ENCODE measurements around the gene LFNG. TPM values are rescaled to one million over a fixed set of nuclear protein-coding genes. Genes with fewer than 3 reads are reported as not detected.

Gene LFNG
- total RNA-seq, 1 experiment from 2014 or later, result 20.0 TPM

- H3K27me3 ChIP-seq (ENCODE audit: control insufficient read depth, insufficient read depth, low read length), result no peaks in the 10 kb centered on the region
- H3K36me3 ChIP-seq (replicated peaks; ENCODE audit: control insufficient read depth, insufficient read depth, low read length), result no peaks in the 10 kb centered on the region
- DNase-seq, result no peak
- H3K4me3 ChIP-seq (ENCODE audit: insufficient read depth, low read depth, low read length), result no peak overlapping the region
Observed at GRCh38 chr7:2494191-2495130, 25.1 kb upstream of the LFNG start.

- H3K27me3 ChIP-seq (ENCODE audit: control insufficient read depth, insufficient read depth, low read length), result no peaks in the 10 kb centered on the region
- peak; percentile 93 for DNase-seq
- H3K4me3 ChIP-seq (ENCODE audit: insufficient read depth, low read depth, low read length), result no peak overlapping the region
- H3K36me3 ChIP-seq (replicated peaks; ENCODE audit: control insufficient read depth, insufficient read depth, low read length), result no peaks in the 10 kb centered on the region
Observed at GRCh38 chr7:2495418-2496299, 23.9 kb upstream of the LFNG start.

- DNase-seq, result no peak
- Histone ChIP-seq H3K36me3 (replicated peaks; ENCODE audit: control insufficient read depth, insufficient read depth, low read length) (no peaks in the 10 kb centered on the region), H3K27me3 (ENCODE audit: control insufficient read depth, insufficient read depth, low read length) (no peaks in the 10 kb centered on the region), H3K4me3 (ENCODE audit: insufficient read depth, low read depth, low read length) (no peak overlapping the region)
Observed at GRCh38 chr7:2496375-2496774, 23.2 kb upstream of the LFNG start.

- no peaks in the 10 kb centered on the region for H3K27me3 ChIP-seq (ENCODE audit: control insufficient read depth, insufficient read depth, low read length)
- DNase-seq, result no peak
- H3K4me3 ChIP-seq (ENCODE audit: insufficient read depth, low read depth, low read length), result no peak overlapping the region
- no peaks in the 10 kb centered on the region for H3K36me3 ChIP-seq (replicated peaks; ENCODE audit: control insufficient read depth, insufficient read depth, low read length)
Observed at GRCh38 chr7:2497065-2497464, 22.5 kb upstream of the LFNG start.

GRCh38 chr7:2497500-2498336 lies 21.9 kb upstream of the LFNG start:
- no peak overlapping the region for H3K4me3 ChIP-seq (ENCODE audit: insufficient read depth, low read depth, low read length)
- no peaks in the 10 kb centered on the region for H3K27me3 ChIP-seq (ENCODE audit: control insufficient read depth, insufficient read depth, low read length)
- peak; percentile 83 for DNase-seq

GRCh38 chr7:2498708-2499107 lies 20.9 kb upstream of the LFNG start:
- Histone ChIP-seq H3K36me3 (replicated peaks; ENCODE audit: control insufficient read depth, insufficient read depth, low read length) (no peaks in the 10 kb centered on the region), H3K4me3 (ENCODE audit: insufficient read depth, low read depth, low read length) (no peak overlapping the region), H3K27me3 (ENCODE audit: control insufficient read depth, insufficient read depth, low read length) (no peaks in the 10 kb centered on the region)
- DNase-seq, result no peak

More at GRCh38 chr7:2497500-2498336, 21.9 kb upstream of the LFNG start:
- H3K36me3 ChIP-seq (replicated peaks; ENCODE audit: control insufficient read depth, insufficient read depth, low read length), result no peaks in the 10 kb centered on the region

GRCh38 chr7:2499181-2499580 lies 20.4 kb upstream of the LFNG start:
- no peak for DNase-seq
- H3K36me3 ChIP-seq (replicated peaks; ENCODE audit: control insufficient read depth, insufficient read depth, low read length), result no peaks in the 10 kb centered on the region
- no peak overlapping the region for H3K4me3 ChIP-seq (ENCODE audit: insufficient read depth, low read depth, low read length)
- no peaks in the 10 kb centered on the region for H3K27me3 ChIP-seq (ENCODE audit: control insufficient read depth, insufficient read depth, low read length)

- Histone ChIP-seq H3K36me3 (replicated peaks; ENCODE audit: control insufficient read depth, insufficient read depth, low read length) (no peaks in the 10 kb centered on the region), H3K27me3 (ENCODE audit: control insufficient read depth, insufficient read depth, low read length) (no peaks in the 10 kb centered on the region), H3K4me3 (ENCODE audit: insufficient read depth, low read depth, low read length) (no peak overlapping the region)
- peak; percentile 95 for DNase-seq
Observed at GRCh38 chr7:2499719-2500430, 19.7 kb upstream of the LFNG start.

GRCh38 chr7:2500701-2501100 lies 18.9 kb upstream of the LFNG start:
- Histone ChIP-seq H3K4me3 (ENCODE audit: insufficient read depth, low read depth, low read length) (no peak overlapping the region), H3K27me3 (ENCODE audit: control insufficient read depth, insufficient read depth, low read length) (no peaks in the 10 kb centered on the region), H3K36me3 (replicated peaks; ENCODE audit: control insufficient read depth, insufficient read depth, low read length) (no peaks in the 10 kb centered on the region)
- no peak for DNase-seq

- no peaks in the 10 kb centered on the region for H3K36me3 ChIP-seq (replicated peaks; ENCODE audit: control insufficient read depth, insufficient read depth, low read length)
- H3K27me3 ChIP-seq (ENCODE audit: control insufficient read depth, insufficient read depth, low read length), result no peaks in the 10 kb centered on the region
- H3K4me3 ChIP-seq (ENCODE audit: insufficient read depth, low read depth, low read length), result no peak overlapping the region
- no peak for DNase-seq
Observed at GRCh38 chr7:2501947-2502646, 17.5 kb upstream of the LFNG start.

GRCh38 chr7:2502647-2502966 lies 17.0 kb upstream of the LFNG start:
- DNase-seq, result no peak
- Histone ChIP-seq H3K4me3 (ENCODE audit: insufficient read depth, low read depth, low read length) (no peak overlapping the region), H3K27me3 (ENCODE audit: control insufficient read depth, insufficient read depth, low read length) (no peaks in the 10 kb centered on the region), H3K36me3 (replicated peaks; ENCODE audit: control insufficient read depth, insufficient read depth, low read length) (no peaks in the 10 kb centered on the region)

GRCh38 chr7:2503056-2503941 lies 16.3 kb upstream of the LFNG start:
- no peak for DNase-seq
- Histone ChIP-seq H3K27me3 (ENCODE audit: control insufficient read depth, insufficient read depth, low read length) (no peaks in the 10 kb centered on the region), H3K36me3 (replicated peaks; ENCODE audit: control insufficient read depth, insufficient read depth, low read length) (no peaks in the 10 kb centered on the region), H3K4me3 (ENCODE audit: insufficient read depth, low read depth, low read length) (no peak overlapping the region)
